K562 (cell line): ENCODE measurements around the gene POLR1H. TPM values are rescaled to one million over a fixed set of nuclear protein-coding genes. Genes with fewer than 3 reads are reported as not detected.

Experiments used
- ATAC-seq: fragments of 200-7000 bp; cut with Tn5 transposase; 3 replicates; pipeline ENCODE4 v1.9.1; 2020; ENCODE audit warnings: moderate library complexity
- BruUV-seq: library from RNA; stranded (reverse); fragments of 400-500 nt; replicated peaks from 2 replicates; lab custom pipeline; 2021; lab: Mats Ljungman, UMichigan
- CTCF ChIA-PET: fragments of 300-600 bp; formaldehyde crosslinking; extraction: SDS; loops from one replicate; lab custom pipeline; 2021; ENCODE audit warnings: low intra/inter-chr PET ratio; lab: Yijun Ruan, JAX
- POLR2A ChIA-PET: fragments of 300-600, 350-650 bp; sonication (Branson Sonifier 250); formaldehyde crosslinking; extraction: SDS; loops from one replicate; lab custom pipeline; 2021; ENCODE audit warnings: antibody characterized with exemption, inconsistent platforms; lab: Yijun Ruan, JAX
- DNase-seq, 4 experiments: peaks; one replicate each; pipeline versions ENCODE4 v3.0.0 to v3.0.0-alpha.2; 2011 to 2018; ENCODE audit warnings: low spot score in 3 of 4, mixed read lengths in 3 of 4; ENCODE audit errors: extremely low read depth in 1 of 4
- FAIRE-seq: peaks from 2 replicates; lab custom pipeline; 2011; peaks lifted over from hg19 to GRCh38; lab: Jason Lieb, UNC
- H2AFZ ChIP-seq: 2 replicates; pipeline ENCODE4 v1.6.0; 2011; ENCODE audit warnings: low read depth, low read length, control low read depth, inconsistent platforms
- H3K27ac ChIP-seq: fragments of 200-600 bp; 3 replicates; pipeline ENCODE4 v1.8.0; 2011; ENCODE audit warnings: low read depth, mild to moderate bottlenecking, control low read depth, inconsistent platforms, low read length, moderate library complexity, mixed read lengths; ENCODE audit errors: extremely low read depth
- H3K27me3 ChIP-seq, 2 experiments: fragments of 300-600 bp in 1 of 2; 2 replicates in 1 of 2; 3 replicates in 1 of 2; pipeline versions ENCODE4 v1.6.0 to v1.8.0; 2011; ENCODE audit warnings: inconsistent platforms in 2 of 2, low read length in 2 of 2, mild to moderate bottlenecking in 1 of 2, mixed read lengths in 1 of 2, moderate library complexity in 1 of 2; ENCODE audit not compliant: control insufficient read depth in 2 of 2, insufficient read depth in 2 of 2
- H3K36me3 ChIP-seq: fragments of 300-600 bp; 3 replicates; pipeline ENCODE4 v1.8.0; 2011; ENCODE audit warnings: mild to moderate bottlenecking, low read length, inconsistent platforms; ENCODE audit not compliant: control insufficient read depth, insufficient read depth
- H3K4me1 ChIP-seq, 2 experiments: fragments of 200-600 bp in 1 of 2; replicated peaks in 1 of 2; 2 replicates in 1 of 2; 3 replicates in 1 of 2; pipeline versions ENCODE4 v1.5.1 to v1.8.0; 2011; ENCODE audit warnings: inconsistent platforms in 2 of 2, low read length in 2 of 2, mild to moderate bottlenecking in 1 of 2, mixed read lengths in 1 of 2, moderate library complexity in 1 of 2; ENCODE audit not compliant: control insufficient read depth in 2 of 2, insufficient read depth in 2 of 2
- H3K4me2 ChIP-seq: 2 replicates; pipeline ENCODE4 v1.6.1; 2011; ENCODE audit warnings: low read length, control low read depth, inconsistent platforms, mixed read lengths; ENCODE audit not compliant: insufficient read depth
- H3K4me3 ChIP-seq: fragments of 200-600 bp; sonication (generic), shearing (Covaris generic); 2 replicates; pipeline ENCODE4 v1.5.1; 2016; ENCODE audit warnings: control low read depth, inconsistent platforms
- H3K79me2 ChIP-seq: fragments of 200-600 bp; 3 replicates; pipeline ENCODE4 v1.8.0; 2011; ENCODE audit warnings: low read length, inconsistent platforms; ENCODE audit not compliant: control insufficient read depth, insufficient read depth
- H3K9ac ChIP-seq, 2 experiments: 2 replicates each; pipeline versions ENCODE4 v1.6.0 to v1.6.1; 2011; ENCODE audit warnings: low read depth in 2 of 2, low read length in 2 of 2, control low read depth in 1 of 2, inconsistent platforms in 1 of 2, mild to moderate bottlenecking in 1 of 2, mixed read lengths in 1 of 2; ENCODE audit not compliant: insufficient read depth in 1 of 2
- H3K9me1 ChIP-seq: one replicate; pipeline ENCODE4 v1.6.0; 2011; ENCODE audit warnings: inconsistent platforms, mild to moderate bottlenecking, low read length, moderate library complexity; ENCODE audit not compliant: control insufficient read depth, insufficient read depth
- H3K9me3 ChIP-seq: replicated peaks from 2 replicates; pipeline ENCODE4 v1.5.1; 2011; ENCODE audit warnings: low read depth, low read length, inconsistent platforms; ENCODE audit not compliant: control insufficient read depth, insufficient read depth
- H4K20me1 ChIP-seq: replicated peaks from 2 replicates; pipeline ENCODE4 v1.6.1; 2011; ENCODE audit warnings: low read length, inconsistent platforms, mixed read lengths; ENCODE audit not compliant: control insufficient read depth, insufficient read depth
- ATF1 ChIP-seq, 2 experiments: fragments of 450-650 bp in 1 of 2; IDR thresholded peaks; 2 replicates each; pipeline ENCODE4 v1.6.1; 2016; ENCODE audit warnings: missing compliant biosample characterization in 1 of 2, missing genetic modification characterization in 1 of 2
- BCL6 ChIP-seq: fragments of 250-450 bp; sonication (Bioruptor Pico); IDR thresholded peaks from 2 replicates; pipeline ENCODE4 v1.4.0; 2020
- BMI1 ChIP-seq: fragments of 150-350 bp; IDR thresholded peaks from 2 replicates; pipeline ENCODE4 v1.6.1; 2014; ENCODE audit warnings: low read length
- EHMT2 ChIP-seq: fragments of 450-650 bp; IDR thresholded peaks from 2 replicates; pipeline ENCODE4 v1.6.1; 2018; ENCODE audit warnings: antibody characterized with exemption
- ERF ChIP-seq: fragments of 450-650 bp; formaldehyde crosslinking; IDR thresholded peaks from 2 replicates; pipeline ENCODE4 v1.4.0; 2020; ENCODE audit warnings: mild to moderate bottlenecking, mixed read lengths
- FOS ChIP-seq: IDR thresholded peaks from 3 replicates; pipeline ENCODE4 v1.6.1; 2011; ENCODE audit not compliant: insufficient read length; ENCODE audit errors: extremely low read depth
- FUS ChIP-seq: fragments of 200-400 bp; formaldehyde crosslinking; optimal IDR thresholded peaks from 2 replicates; pipeline ENCODE3; 2017; ENCODE audit warnings: low read depth, low read length
- HBP1 ChIP-seq: fragments of 450-650 bp; formaldehyde crosslinking; IDR thresholded peaks from 2 replicates; pipeline ENCODE4 v1.4.0; 2022; ENCODE audit warnings: missing genetic modification characterization
- MYNN ChIP-seq, 2 experiments: sonication (generic); formaldehyde crosslinking in 1 of 2; IDR thresholded peaks; 2 replicates each; pipeline versions ENCODE4 v1.5.0 to v1.6.1; 2016 to 2020; ENCODE audit warnings: antibody characterized with exemption in 1 of 2, missing genetic modification reagents in 1 of 2
- NFE2 ChIP-seq: IDR thresholded peaks from 2 replicates; pipeline ENCODE4 v1.6.1; 2014; ENCODE audit warnings: antibody characterized with exemption, low read depth
- NFRKB ChIP-seq: fragments of 450-650 bp; IDR thresholded peaks from 2 replicates; pipeline ENCODE4 v1.6.1; 2016; ENCODE audit warnings: low read depth
- NR2C2 ChIP-seq, 2 experiments: fragments of 200-800 bp in 1 of 2; sonication (Bioruptor generic) in 1 of 2; sonication (generic) in 1 of 2; formaldehyde crosslinking in 1 of 2; IDR thresholded peaks; 2 replicates each; pipeline versions ENCODE4 v1.6.1 to v1.8.0; 2016 to 2022; ENCODE audit warnings: mild to moderate bottlenecking in 1 of 2, missing compliant biosample characterization in 1 of 2, missing genetic modification characterization in 1 of 2, missing genetic modification reagents in 1 of 2
- SNAPC5 ChIP-seq: fragments of 250-450 bp; sonication (Bioruptor Pico); IDR thresholded peaks from 2 replicates; pipeline ENCODE4 v1.8.0; 2021; ENCODE audit warnings: moderate library complexity, mild to moderate bottlenecking, inconsistent platforms
- TCF15 ChIP-seq: fragments of 250-450 bp; sonication (Bioruptor Pico); IDR thresholded peaks from 2 replicates; pipeline ENCODE4 v1.8.0; 2022; ENCODE audit warnings: moderate library complexity, mild to moderate bottlenecking, inconsistent platforms
- TFAM ChIP-seq: fragments of 250-450 bp; sonication (Bioruptor Pico); conservative IDR thresholded peaks from 2 replicates; pipeline ENCODE4 v1.5.0; 2021; ENCODE audit warnings: mild to moderate bottlenecking, moderate library complexity
- TRIM28 ChIP-seq: fragments of 450-650 bp; IDR thresholded peaks from 2 replicates; pipeline ENCODE4 v1.6.1; 2017
- ZBTB8A ChIP-seq: fragments of 450-650 bp; IDR thresholded peaks from 2 replicates; pipeline ENCODE4 v1.6.1; 2018; ENCODE audit warnings: mild to moderate bottlenecking, moderate library complexity; ENCODE audit not compliant: partially characterized antibody
- ZNF644 ChIP-seq: fragments of 200-800 bp; sonication (Bioruptor generic); IDR thresholded peaks from 2 replicates; pipeline ENCODE4 v1.6.1; 2016; ENCODE audit warnings: low read depth, missing genetic modification characterization, missing compliant biosample characterization
- WGBS: fragments of 100-300 bp; shearing (Covaris generic); methylation state at CpG from one replicate; pipeline ENCODE4 v1.1.6; 2016; ENCODE audit warnings: low coverage, mixed read lengths; ENCODE audit not compliant: insufficient coverage; ENCODE audit errors: missing lambda C conversion rate; 5-methylcytosine and 5-hydroxymethylcytosine counted together
- in situ Hi-C: fragments of 300-500 bp; cut with MboI; formaldehyde crosslinking; loops from 4 replicates; pipeline ENCODE4 v1.15.0; 2018; ENCODE audit warnings: inconsistent platforms, mixed read lengths
- intact Hi-C: fragments of 100-400 bp; cut with micrococcal nuclease; formaldehyde crosslinking; loops from 2 replicates; pipeline ENCODE4 v1.14.2; 2022
- polyA plus RNA-seq, 8 experiments: library from polyadenylated mRNA; depleted of rRNA in 4 of 8; stranded (reverse) in 5 of 8; unstranded in 3 of 8; fragments of >200 nt; fragmentation: Nextera tagmentation in 2 of 8; fragmentation: Illumina TruSeq in 1 of 8; extraction: Ambion mirVana in 2 of 8; extraction: Trizol in 1 of 8; gene quantifications; 2 replicates each; pipeline versions ENCODE4 v1.2.1 to v1.2.3, GENCODE V29; 2011 to 2014; ENCODE audit warnings: inconsistent platforms in 1 of 8, missing spikeins in 1 of 8
- total RNA-seq, 7 experiments: library from RNA; depleted of rRNA in 6 of 7; stranded (reverse); fragments of >200 nt in 6 of 7; fragmentation: Illumina TruSeq in 2 of 7; extraction: Trizol in 2 of 7; gene quantifications; 2 replicates each; pipeline versions ENCODE4 v1.2.1 to v1.2.3, GENCODE V29; 2011 to 2021; ENCODE audit warnings: low replicate concordance in 1 of 7
- TF ChIP-seq, protein P1 (sequence below): IDR thresholded peaks from 3 replicates; pipeline ENCODE4 v1.6.1; 2011; ENCODE audit warnings: borderline replicate concordance, mild to moderate bottlenecking, moderate library complexity; ENCODE audit not compliant: insufficient read length; ENCODE audit errors: extremely low read depth

Gene POLR1H
- total and polyA plus RNA-seq, 9 of the 15 experiments (the other 6 are each of a cell fraction or from before 2014, with no cell fraction given) = 92.2 to 333 (median 143) TPM

- Histone ChIP-seq H3K36me3 (no peaks in the 10 kb centered on the region; the same call in 2 of the 3 replicates), H3K9me1 (no peaks in the 10 kb centered on the region), H4K20me1 (no peaks in the 10 kb centered on the region), H2AFZ (no peak overlapping the region), H3K4me3 (no peak overlapping the region), H3K4me1 (peaks cover 0 to 6% of the 10 kb centered on the region in 2 experiments; a peak in 1 of 5 replicates), H3K4me2 (no peak overlapping the region), H3K27ac (no peak overlapping the region), H3K79me2 (no peaks in the 10 kb centered on the region), H3K9ac (no peak overlapping the region), H3K27me3 (no peaks in the 10 kb centered on the region), H3K9me3 (no peaks in the 10 kb centered on the region)
- no TSS peak for BruUV-seq
- TF ChIP-seq NR2C2 (CRISPR knock-in tag; IDR thresholded peaks at IDR 0.05) (no peak), NR2C2 (tag; IDR thresholded peaks at IDR 0.05) (no peak), BMI1 (no peak), TCF15 (CRISPR knock-in tag) (no peak), TRIM28 (no peak), NFRKB (no peak), TFAM (CRISPR knock-in tag) (no peak), ZNF644 (tag) (no peak), SNAPC5 (no peak), MYNN (IDR thresholded peaks at IDR 0.05) (no peak), MYNN (CRISPR knock-in tag; IDR thresholded peaks at IDR 0.05) (no peak), ATF1 (CRISPR knock-in tag; IDR thresholded peaks at IDR 0.05) (no peak), ATF1 (tag; IDR thresholded peaks at IDR 0.05) (no peak), EHMT2 (no peak), BCL6 (CRISPR knock-in tag) (no peak), FOS (no peak), ZBTB8A (no peak), FUS (no peak), NFE2 (no peak), ERF (CRISPR knock-in tag) (no peak), HBP1 (CRISPR knock-in tag) (no peak)
- TF ChIP-seq, protein P1, sequence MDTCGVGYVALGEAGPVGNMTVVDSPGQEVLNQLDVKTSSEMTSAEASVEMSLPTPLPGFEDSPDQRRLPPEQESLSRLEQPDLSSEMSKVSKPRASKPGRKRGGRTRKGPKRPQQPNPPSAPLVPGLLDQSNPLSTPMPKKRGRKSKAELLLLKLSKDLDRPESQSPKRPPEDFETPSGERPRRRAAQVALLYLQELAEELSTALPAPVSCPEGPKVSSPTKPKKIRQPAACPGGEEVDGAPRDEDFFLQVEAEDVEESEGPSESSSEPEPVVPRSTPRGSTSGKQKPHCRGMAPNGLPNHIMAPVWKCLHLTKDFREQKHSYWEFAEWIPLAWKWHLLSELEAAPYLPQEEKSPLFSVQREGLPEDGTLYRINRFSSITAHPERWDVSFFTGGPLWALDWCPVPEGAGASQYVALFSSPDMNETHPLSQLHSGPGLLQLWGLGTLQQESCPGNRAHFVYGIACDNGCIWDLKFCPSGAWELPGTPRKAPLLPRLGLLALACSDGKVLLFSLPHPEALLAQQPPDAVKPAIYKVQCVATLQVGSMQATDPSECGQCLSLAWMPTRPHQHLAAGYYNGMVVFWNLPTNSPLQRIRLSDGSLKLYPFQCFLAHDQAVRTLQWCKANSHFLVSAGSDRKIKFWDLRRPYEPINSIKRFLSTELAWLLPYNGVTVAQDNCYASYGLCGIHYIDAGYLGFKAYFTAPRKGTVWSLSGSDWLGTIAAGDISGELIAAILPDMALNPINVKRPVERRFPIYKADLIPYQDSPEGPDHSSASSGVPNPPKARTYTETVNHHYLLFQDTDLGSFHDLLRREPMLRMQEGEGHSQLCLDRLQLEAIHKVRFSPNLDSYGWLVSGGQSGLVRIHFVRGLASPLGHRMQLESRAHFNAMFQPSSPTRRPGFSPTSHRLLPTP = no peak
- intact Hi-C loops = no loop called here
- ATAC-seq (no peak), DNase-seq (no peak), FAIRE-seq (no peak)
- CTCF ChIA-PET = no interaction called here
- in situ Hi-C loops = no loop called here
- WGBS = 7% methylated on average over 1 of the region's 1 CpG
- POLR2A ChIA-PET = no interaction called here
These were observed 18.2 kb upstream of the POLR1H start for GRCh38 chr6:30042914-30043313.
